ENCODE measurements around the gene STARD3. TPM values are rescaled to one million over a fixed set of nuclear protein-coding genes. Genes with fewer than 3 reads are reported as not detected.
A peak's percentile ranks its signal among the peaks of the same experiment; 100 is the strongest.

Gene STARD3
- total RNA-seq, 1 donor from 2014 or later: 58.2 TPM

DNA sequence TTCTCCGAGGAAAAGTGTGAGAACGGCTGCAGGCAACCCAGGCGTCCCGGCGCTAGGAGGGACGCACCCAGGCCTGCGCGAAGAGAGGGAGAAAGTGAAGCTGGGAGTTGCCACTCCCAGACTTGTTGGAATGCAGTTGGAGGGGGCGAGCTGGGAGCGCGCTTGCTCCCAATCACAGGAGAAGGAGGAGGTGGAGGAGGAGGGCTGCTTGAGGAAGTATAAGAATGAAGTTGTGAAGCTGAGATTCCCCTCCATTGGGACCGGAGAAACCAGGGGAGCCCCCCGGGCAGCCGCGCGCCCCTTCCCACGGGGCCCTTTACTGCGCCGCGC is 62.8 kb downstream of the STARD3 start, which contains the start of gene ERBB2:
ERBB2 (plus strand) TSS at position 247 of the 330 bp plus-strand sequence. CDS start 175 bp downstream, outside the sequence.
- CTCF ChIA-PET: no interaction called here
- no peak for TF ChIP-seq CTCF (IDR thresholded peaks at IDR 0.05)
- Mint-ChIP-seq H3K27me3 (peaks cover 30% of the 10 kb centered on the region), H3K4me3 (peak within 1 kb of the TSS; percentile 6), H3K9me3 (no peaks in the 10 kb centered on the region), H3K4me1 (peaks cover 14% of the 10 kb centered on the region), H3K36me3 (ENCODE audit: low read depth) (peaks cover 2% of the 10 kb centered on the region), H3K27ac (no peak within 1 kb of the TSS)
- POLR2A ChIA-PET: no interaction called here
- no peak for DNase-seq
- ATAC-seq (ENCODE audit: low read depth): no peak
- intact Hi-C loops (cut with micrococcal nuclease): no loop called here

DNA sequence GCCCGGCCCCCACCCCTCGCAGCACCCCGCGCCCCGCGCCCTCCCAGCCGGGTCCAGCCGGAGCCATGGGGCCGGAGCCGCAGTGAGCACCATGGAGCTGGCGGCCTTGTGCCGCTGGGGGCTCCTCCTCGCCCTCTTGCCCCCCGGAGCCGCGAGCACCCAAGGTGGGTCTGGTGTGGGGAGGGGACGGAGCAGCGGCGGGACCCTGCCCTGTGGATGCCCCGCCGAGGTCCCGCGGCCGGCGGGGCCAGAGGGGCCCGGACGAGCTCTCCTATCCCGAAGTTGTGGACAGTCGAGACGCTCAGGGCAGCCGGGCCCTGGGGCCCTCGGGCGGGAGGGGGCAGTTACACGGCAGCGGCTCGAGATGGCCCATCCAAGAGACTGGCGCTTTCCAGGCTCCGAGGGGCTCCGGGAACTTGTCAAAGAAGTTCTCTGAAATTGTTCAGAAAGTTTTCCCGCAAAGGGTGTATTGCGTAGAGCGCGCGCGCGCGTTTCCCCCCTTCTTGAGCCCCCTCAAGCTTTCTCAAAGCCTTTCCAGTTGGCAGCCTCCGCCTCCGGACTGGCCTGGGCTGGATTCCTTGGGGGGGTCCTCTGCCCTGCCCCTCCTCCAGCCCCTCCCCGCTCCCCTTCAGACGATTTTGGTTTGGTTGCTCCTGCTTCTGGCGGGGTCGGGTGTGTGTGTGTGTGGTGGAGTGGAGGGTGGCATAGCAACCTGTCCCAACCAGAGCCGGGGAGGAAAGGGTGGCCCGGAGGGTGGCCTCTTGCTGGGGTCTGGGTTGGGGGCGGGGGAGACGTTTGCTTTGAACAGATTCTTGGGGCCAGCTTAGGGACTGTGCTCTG is 63.4 kb downstream of the STARD3 start:
- CTCF ChIA-PET: interaction anchor here (1.2 kb wide), 1 partner anchor 47 kb away, joined by 3 read pairs; no protein-coding TSS in a partner anchor
- DNase-seq (no peak), ATAC-seq (ENCODE audit: low read depth) (no peak)
- Mint-ChIP-seq H3K4me3 (no peak overlapping the region), H3K36me3 (ENCODE audit: low read depth) (peaks cover 2% of the 10 kb centered on the region), H3K27me3 (peaks cover 30% of the 10 kb centered on the region), H3K4me1 (peaks cover 14% of the 10 kb centered on the region), H3K9me3 (no peaks in the 10 kb centered on the region), H3K27ac (no peak overlapping the region)
- POLR2A ChIA-PET: interaction anchor here (0.5 to 0.6 kb wide), 2 partner anchors 12 to 97 kb away, joined by 3 read pairs; partner anchors contain the start of gene PGAP3
- TF ChIP-seq CTCF (IDR thresholded peaks at IDR 0.05): no peak
- intact Hi-C loops (cut with micrococcal nuclease): no loop called here

DNA sequence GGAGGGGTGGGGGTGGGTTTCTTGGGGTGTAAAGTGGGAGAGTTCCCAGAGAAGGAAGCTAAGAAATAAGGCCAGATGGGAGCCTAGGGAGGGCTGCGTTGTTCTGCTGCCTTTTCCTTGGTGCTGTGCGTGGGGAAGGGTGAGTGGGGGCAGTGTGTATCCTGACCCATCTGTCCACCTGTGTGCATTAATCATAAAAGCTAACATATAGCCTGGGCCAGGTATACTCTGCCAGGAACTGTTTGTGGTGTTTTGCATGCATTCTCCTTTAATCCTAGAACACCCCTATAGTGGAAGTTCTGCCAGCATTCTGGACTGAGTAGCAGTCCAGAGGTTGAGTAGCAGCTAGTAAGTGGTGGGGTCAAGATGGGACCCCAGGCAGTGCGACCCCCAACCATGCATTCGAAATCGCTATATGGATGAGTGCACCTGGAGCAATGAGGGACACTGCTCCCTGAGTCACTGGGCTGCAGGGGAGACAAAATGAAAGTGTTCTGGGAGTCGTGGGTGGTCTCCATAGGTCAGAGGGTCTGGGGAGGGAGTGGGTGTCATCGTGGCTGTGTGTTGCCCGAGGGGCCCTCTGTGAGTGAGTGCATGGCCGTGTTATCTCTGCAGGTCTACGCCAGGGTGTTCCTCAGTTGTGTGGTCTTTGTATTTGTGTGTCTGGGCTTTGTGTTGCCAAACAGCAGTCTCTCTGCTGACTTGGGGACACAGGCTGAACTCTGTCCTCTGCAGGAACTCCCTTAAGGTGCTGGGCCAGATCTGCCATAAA is 64.3 kb downstream of the STARD3 start:
- Mint-ChIP-seq H3K4me1 (peaks cover 14% of the 10 kb centered on the region), H3K27ac (no peak overlapping the region), H3K27me3 (peaks cover 30% of the 10 kb centered on the region), H3K4me3 (no peak overlapping the region), H3K36me3 (ENCODE audit: low read depth) (no peaks in the 10 kb centered on the region), H3K9me3 (no peaks in the 10 kb centered on the region)
- CTCF ChIA-PET: interaction anchor here (1.2 kb wide), 1 partner anchor 48 kb away, joined by 3 read pairs; no protein-coding TSS in a partner anchor
- no peak for DNase-seq
- POLR2A ChIA-PET: interaction anchor here (0.5 to 0.6 kb wide), 2 partner anchors 13 to 96 kb away, joined by 3 read pairs; partner anchors contain the start of gene PGAP3
- no peak for TF ChIP-seq CTCF (IDR thresholded peaks at IDR 0.05)
- intact Hi-C loops (cut with micrococcal nuclease): no loop called here
- ATAC-seq (ENCODE audit: low read depth): no peak

- intact Hi-C loops (cut with micrococcal nuclease): no loop called here
- CTCF ChIA-PET: interaction anchor here (1.2 kb wide), 1 partner anchor 49 kb away, joined by 3 read pairs; no protein-coding TSS in a partner anchor
- no peak for TF ChIP-seq CTCF (IDR thresholded peaks at IDR 0.05)
- H3K4me3 Mint-ChIP-seq: no peak overlapping the region
- no peaks in the 10 kb centered on the region for H3K9me3 Mint-ChIP-seq
- H3K36me3 Mint-ChIP-seq (ENCODE audit: low read depth): no peaks in the 10 kb centered on the region
- no peak overlapping the region for H3K27ac Mint-ChIP-seq
- peaks cover 30% of the 10 kb centered on the region for H3K27me3 Mint-ChIP-seq
- ATAC-seq (ENCODE audit: low read depth): no peak
- POLR2A ChIA-PET: no interaction called here
- no peak for DNase-seq
- H3K4me1 Mint-ChIP-seq: peaks cover 17% of the 10 kb centered on the region
These were observed 65.0 kb downstream of the STARD3 start for GRCh38 chr17:39701784-39702422.

Measured in activated B cell treated with CpG ODN at 0.5 μM for 24 hours (primary cell).